Measurements from ENCODE around the gene TEX54.

DNA sequence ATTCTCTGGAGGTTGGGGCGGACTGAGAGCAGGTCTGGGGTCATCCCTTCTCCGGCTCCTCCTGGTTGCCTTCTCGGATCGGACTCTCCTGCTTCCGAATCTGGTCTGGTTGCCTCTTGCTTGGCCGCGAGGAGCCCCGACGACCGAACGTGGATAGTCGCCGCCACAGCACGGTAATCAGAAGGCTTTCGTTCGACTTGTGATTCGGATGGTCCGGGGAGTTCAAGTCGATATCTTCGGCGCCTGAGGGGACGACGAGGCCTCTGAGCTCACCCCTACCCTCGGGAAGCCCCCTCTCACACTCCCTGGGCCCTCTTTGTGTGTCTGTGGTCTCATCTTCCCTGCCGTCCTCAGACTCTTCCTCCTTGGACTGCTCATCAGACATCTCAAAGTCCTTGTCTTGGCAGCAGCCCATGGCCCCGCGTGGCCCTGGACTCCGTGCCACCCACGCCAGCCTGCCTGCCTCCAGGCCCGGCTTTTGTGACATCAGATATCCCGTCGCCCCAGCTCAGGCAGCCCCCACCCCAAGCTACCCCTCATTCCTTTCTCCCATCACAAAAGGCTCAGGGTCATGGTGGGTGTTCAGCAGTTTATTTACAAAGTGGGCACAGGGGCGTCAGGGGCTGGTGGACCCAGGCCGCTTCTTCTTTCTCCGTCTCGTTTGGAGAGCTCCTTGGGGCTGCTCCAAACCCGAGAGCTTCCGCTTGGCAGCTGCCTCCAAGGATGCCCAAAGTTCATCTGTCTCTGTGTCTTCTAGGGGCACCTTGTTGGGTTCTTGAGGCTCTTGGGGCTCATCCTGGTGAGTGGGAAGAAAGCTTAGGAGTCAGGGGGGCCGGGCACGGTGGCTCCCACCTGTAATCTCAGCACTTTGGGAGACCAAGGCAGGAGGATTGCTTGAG lies at the start of gene TEX54:
- no peak for TF ChIP-seq KLF1 (tag by site-specific recombination; IDR thresholded peaks at IDR 0.05)
- TF ChIP-seq ZBTB10 (tag by site-specific recombination; IDR thresholded peaks at IDR 0.05): no peak
- 0 out of 2 replicates have a peak, but pooled peaks have one; percentile 16 for TF ChIP-seq ZNF660 (tag by site-specific recombination; IDR thresholded peaks at IDR 0.05)
- TF ChIP-seq ZNF423 (tag by site-specific recombination; IDR thresholded peaks at IDR 0.05): no peak
- TF ChIP-seq, protein P1, sequence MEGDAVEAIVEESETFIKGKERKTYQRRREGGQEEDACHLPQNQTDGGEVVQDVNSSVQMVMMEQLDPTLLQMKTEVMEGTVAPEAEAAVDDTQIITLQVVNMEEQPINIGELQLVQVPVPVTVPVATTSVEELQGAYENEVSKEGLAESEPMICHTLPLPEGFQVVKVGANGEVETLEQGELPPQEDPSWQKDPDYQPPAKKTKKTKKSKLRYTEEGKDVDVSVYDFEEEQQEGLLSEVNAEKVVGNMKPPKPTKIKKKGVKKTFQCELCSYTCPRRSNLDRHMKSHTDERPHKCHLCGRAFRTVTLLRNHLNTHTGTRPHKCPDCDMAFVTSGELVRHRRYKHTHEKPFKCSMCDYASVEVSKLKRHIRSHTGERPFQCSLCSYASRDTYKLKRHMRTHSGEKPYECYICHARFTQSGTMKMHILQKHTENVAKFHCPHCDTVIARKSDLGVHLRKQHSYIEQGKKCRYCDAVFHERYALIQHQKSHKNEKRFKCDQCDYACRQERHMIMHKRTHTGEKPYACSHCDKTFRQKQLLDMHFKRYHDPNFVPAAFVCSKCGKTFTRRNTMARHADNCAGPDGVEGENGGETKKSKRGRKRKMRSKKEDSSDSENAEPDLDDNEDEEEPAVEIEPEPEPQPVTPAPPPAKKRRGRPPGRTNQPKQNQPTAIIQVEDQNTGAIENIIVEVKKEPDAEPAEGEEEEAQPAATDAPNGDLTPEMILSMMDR (tag by site-specific recombination; IDR thresholded peaks at IDR 0.05): no peak

Measured in HEK293 (cell line).